Progenitor cell of endocrine pancreas (in vitro differentiated cells): ENCODE data around the gene RDH11. TPM values are rescaled to one million over a fixed set of nuclear protein-coding genes. Genes with fewer than 3 reads are reported as not detected.

Experiments used
- DNase-seq: peaks from one replicate; pipeline ENCODE4 v3.0.0; 2021; ENCODE audit warnings: low spot score; ENCODE audit not compliant: unreplicated experiment
- H3K27ac Mint-ChIP-seq: 2 replicates; pipeline ENCODE4 v1.8.0; 2021; ENCODE audit warnings: mild to moderate bottlenecking, moderate library complexity, mixed read lengths
- H3K27me3 Mint-ChIP-seq: 2 replicates; pipeline ENCODE4 v1.8.0; 2021; ENCODE audit warnings: mixed read lengths
- H3K36me3 Mint-ChIP-seq: 2 replicates; pipeline ENCODE4 v1.8.0; 2022; ENCODE audit warnings: mixed read lengths; ENCODE audit not compliant: insufficient read depth
- H3K4me1 Mint-ChIP-seq: 2 replicates; pipeline ENCODE4 v1.8.0; 2021; ENCODE audit warnings: low read depth, mixed read lengths
- H3K4me3 Mint-ChIP-seq: 2 replicates; pipeline ENCODE4 v1.8.0; 2021; ENCODE audit warnings: low read depth, mild to moderate bottlenecking, moderate library complexity, mixed read lengths
- H3K9me3 Mint-ChIP-seq: 2 replicates; pipeline ENCODE4 v1.8.0; 2021; ENCODE audit warnings: low read depth, mixed read lengths
- CTCF ChIP-seq: fragments of 200-600 bp; sonication (generic); IDR thresholded peaks from one replicate; pipeline ENCODE4 v1.5.0; 2021; ENCODE audit warnings: antibody characterized with exemption, mild to moderate bottlenecking; ENCODE audit not compliant: unreplicated experiment
- total RNA-seq: library from RNA; stranded (reverse); gene quantifications from 2 replicates; pipeline ENCODE4 v1.2.1, GENCODE V29; 2021

The RDH11 gene
- total RNA-seq, 1 donor from 2014 or later: 99.9 TPM

DNA sequence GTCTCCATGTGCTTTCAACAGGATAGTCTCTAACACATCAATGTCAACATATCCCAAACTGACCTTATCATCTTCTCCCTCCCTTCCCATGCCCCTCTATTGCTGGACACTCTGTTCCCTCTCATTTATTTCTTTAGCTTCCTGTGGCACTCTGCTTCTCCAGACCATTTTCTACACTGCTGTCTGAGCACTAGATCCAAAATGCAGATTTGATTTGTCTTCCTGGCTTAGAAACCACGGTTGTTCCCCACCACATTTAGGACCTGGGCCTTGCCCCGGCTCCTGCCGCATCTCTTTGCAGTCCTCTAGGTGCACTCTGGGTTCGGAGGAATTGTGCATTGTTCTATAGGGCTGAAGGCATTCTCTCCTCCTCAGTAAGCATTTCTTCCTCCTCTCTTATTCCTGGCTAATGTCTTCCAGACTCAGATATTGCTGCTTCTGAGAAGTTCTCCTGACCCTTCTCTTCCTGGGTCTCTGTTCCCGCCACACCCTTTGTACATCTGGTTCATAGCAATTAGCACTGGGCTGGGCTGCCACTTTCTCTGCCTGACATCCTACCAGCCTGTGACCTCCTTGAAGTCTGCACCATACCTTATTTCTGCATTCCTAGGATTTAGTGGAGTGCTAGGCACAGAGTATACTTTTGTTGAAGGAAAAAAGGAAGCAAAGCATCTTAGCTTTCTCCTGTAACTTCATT lies 62.0 kb downstream of the RDH11 start:
- H3K27ac Mint-ChIP-seq: no peak overlapping the region

GRCh38 chr14:67630938-67631337 lies 64.6 kb downstream of the RDH11 start:
- no peaks in the 10 kb centered on the region for H3K27me3 Mint-ChIP-seq
- no peak overlapping the region for H3K27ac Mint-ChIP-seq
- no peaks in the 10 kb centered on the region for H3K4me1 Mint-ChIP-seq
- no peak for TF ChIP-seq CTCF
- H3K4me3 Mint-ChIP-seq: no peak overlapping the region
- DNase-seq: no peak
- no peaks in the 10 kb centered on the region for H3K9me3 Mint-ChIP-seq
- H3K36me3 Mint-ChIP-seq: peaks cover 14% of the 10 kb centered on the region

More for the DNA sequence above, 62.0 kb downstream of the RDH11 start:
- no peak for TF ChIP-seq CTCF
- Mint-ChIP-seq H3K27me3 (no peaks in the 10 kb centered on the region), H3K4me3 (no peak overlapping the region), H3K4me1 (no peaks in the 10 kb centered on the region), H3K9me3 (no peaks in the 10 kb centered on the region), H3K36me3 (peaks cover 12% of the 10 kb centered on the region)
- DNase-seq: no peak

GRCh38 chr14:67630186-67630585 lies 65.4 kb downstream of the RDH11 start:
- no peaks in the 10 kb centered on the region for H3K27me3 Mint-ChIP-seq
- no peak for TF ChIP-seq CTCF
- peaks cover 14% of the 10 kb centered on the region for H3K36me3 Mint-ChIP-seq
- no peaks in the 10 kb centered on the region for H3K9me3 Mint-ChIP-seq
- no peak overlapping the region for H3K27ac Mint-ChIP-seq
- no peaks in the 10 kb centered on the region for H3K4me1 Mint-ChIP-seq
- DNase-seq: no peak
- no peak overlapping the region for H3K4me3 Mint-ChIP-seq

DNA sequence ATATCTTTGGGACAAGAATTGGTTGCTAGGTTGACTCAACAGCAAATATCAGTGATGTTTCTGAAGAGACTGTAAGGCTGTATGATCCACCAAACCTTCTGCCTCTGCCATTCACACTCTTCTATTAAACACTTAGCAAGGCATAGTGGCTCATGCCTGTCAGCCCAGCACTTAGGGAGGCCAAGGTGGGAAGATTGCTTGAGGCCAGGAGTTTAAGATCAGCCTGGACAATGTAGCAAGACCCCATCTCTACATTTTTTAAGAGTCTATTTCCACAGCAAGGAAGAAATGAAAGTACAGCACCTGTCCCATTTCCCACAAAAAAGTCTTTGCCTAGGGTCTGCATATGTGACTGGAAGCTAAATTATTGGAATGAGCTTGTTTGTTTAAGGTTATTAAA lies 68.0 kb downstream of the RDH11 start:
- Mint-ChIP-seq H3K4me1 (no peaks in the 10 kb centered on the region), H3K9me3 (no peaks in the 10 kb centered on the region), H3K27ac (no peak overlapping the region), H3K4me3 (no peak overlapping the region), H3K27me3 (no peaks in the 10 kb centered on the region), H3K36me3 (peaks cover 18% of the 10 kb centered on the region)
- DNase-seq: no peak
- no peak for TF ChIP-seq CTCF

Other genes with a start within 250 kb of the RDH11 start
- 1.7 and 1.8 TPM in 2 replicates for gene TMEM229B, start 207.0 kb downstream of the RDH11 start, total RNA-seq
- gene PLEKHH1, start 162.5 kb downstream of the RDH11 start, total RNA-seq: 119 and 127 TPM in 2 replicates
- gene PIGH, start 95.5 kb downstream of the RDH11 start, total RNA-seq: 18.9 and 22.0 TPM in 2 replicates
- gene ARG2, start 75.8 kb downstream of the RDH11 start, total RNA-seq: 25.1 and 30.1 TPM in 2 replicates
- gene VTI1B, start 21.1 kb downstream of the RDH11 start, total RNA-seq: 88.5 and 99.0 TPM in 2 replicates
- gene RDH12, start 6.1 kb upstream of the RDH11 start, total RNA-seq: 1.7 and 2.4 TPM in 2 replicates
- gene ZFYVE26, start 120.8 kb upstream of the RDH11 start, total RNA-seq: 33.9 and 34.8 TPM in 2 replicates
- gene RAD51B, start 124.0 kb upstream of the RDH11 start, total RNA-seq: 24.7 and 24.9 TPM in 2 replicates